ENCODE results near the gene TTC23.

TTC23 gene

DNA sequence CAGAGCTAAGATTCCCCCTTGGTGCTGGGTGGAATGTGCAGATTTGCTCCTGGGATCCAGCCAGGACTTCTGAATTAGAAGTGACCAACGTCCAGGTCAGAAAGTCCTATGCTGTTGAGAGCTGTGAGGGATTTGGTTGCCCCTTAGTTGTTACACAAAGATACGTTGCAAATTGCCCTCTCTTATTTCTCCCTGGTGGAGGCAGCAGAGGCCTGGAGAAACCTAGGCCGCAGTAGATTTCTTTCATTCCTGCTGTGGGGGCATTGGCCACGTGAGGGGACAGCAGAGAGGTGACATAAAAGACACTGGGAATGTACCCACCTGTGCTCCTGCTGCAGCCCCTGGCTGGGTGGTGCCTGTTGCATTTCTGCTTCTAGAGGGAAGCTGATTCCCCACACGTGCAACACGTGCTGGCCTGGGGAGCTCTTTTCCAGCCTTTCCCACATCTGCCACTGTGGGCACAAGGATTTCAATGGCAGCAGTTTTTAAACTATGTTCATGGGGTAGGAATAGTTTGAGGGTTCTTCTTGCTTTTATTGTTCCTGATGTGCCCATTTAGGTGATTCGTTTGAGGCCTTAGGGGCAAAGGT, 78.8 kb downstream of the TTC23 start:
- TF ChIP-seq, protein P1, sequence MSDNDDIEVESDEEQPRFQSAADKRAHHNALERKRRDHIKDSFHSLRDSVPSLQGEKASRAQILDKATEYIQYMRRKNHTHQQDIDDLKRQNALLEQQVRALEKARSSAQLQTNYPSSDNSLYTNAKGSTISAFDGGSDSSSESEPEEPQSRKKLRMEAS (IDR thresholded peaks at IDR 0.05), result no peak
- no peak for TF ChIP-seq EGR1 (IDR thresholded peaks at IDR 0.05)
- no peak for TF ChIP-seq EP300 (IDR thresholded peaks at IDR 0.05; ENCODE audit: borderline replicate concordance)
- TF ChIP-seq NFIC (IDR thresholded peaks at IDR 0.05), result no peak

DNA sequence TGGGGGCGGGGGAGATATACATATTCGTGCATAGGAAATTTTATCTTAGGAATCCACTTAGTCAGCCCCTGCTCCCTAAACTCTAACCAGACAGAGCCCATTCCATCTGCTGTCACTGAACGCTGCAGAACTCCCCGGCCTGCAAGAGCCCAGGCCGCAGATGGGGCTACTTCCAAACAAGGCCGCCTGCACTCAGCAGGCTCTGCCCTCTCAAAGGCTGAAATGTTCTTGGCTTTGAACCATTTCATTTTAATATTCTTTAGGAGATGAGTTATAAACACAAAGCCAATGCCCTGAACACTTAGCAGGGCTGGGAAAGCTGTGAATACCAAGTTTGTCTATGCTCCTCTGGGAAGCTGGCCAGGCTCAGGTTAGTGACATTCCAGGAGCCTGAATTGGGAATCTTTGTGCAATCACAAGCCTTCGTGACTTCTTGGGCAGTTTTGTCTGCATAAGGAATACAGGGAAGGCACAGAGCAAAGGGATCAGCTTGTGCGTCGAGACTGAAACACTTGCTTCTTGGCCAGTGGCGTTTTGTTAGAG, 79.5 kb downstream of the TTC23 start:
- TF ChIP-seq, protein P1 (IDR thresholded peaks at IDR 0.05), result no peak
- TF ChIP-seq TEAD4 (IDR thresholded peaks at IDR 0.05) (no peak), YY1 (IDR thresholded peaks at IDR 0.05; ENCODE audit: low read depth) (no peak), USF1 (IDR thresholded peaks at IDR 0.05) (no peak), ZBTB7A (IDR thresholded peaks at IDR 0.05; ENCODE audit: low read depth) (no peak), NFIC (IDR thresholded peaks at IDR 0.05) (no peak), EP300 (IDR thresholded peaks at IDR 0.05; ENCODE audit: borderline replicate concordance) (no peak), TAF1 (IDR thresholded peaks at IDR 0.05; ENCODE audit: low read depth) (no peak), CEBPB (IDR thresholded peaks at IDR 0.05) (no peak), CREB1 (IDR thresholded peaks at IDR 0.05; ENCODE audit: low read depth) (no peak), FOXM1 (IDR thresholded peaks at IDR 0.05; ENCODE audit: borderline replicate concordance, low read depth) (no peak), RAD21 (IDR thresholded peaks at IDR 0.05; ENCODE audit: low read depth) (no peak), TCF12 (IDR thresholded peaks at IDR 0.05; ENCODE audit: low read depth) (no peak), EGR1 (IDR thresholded peaks at IDR 0.05) (no peak)
- TF ChIP-seq, protein P2, sequence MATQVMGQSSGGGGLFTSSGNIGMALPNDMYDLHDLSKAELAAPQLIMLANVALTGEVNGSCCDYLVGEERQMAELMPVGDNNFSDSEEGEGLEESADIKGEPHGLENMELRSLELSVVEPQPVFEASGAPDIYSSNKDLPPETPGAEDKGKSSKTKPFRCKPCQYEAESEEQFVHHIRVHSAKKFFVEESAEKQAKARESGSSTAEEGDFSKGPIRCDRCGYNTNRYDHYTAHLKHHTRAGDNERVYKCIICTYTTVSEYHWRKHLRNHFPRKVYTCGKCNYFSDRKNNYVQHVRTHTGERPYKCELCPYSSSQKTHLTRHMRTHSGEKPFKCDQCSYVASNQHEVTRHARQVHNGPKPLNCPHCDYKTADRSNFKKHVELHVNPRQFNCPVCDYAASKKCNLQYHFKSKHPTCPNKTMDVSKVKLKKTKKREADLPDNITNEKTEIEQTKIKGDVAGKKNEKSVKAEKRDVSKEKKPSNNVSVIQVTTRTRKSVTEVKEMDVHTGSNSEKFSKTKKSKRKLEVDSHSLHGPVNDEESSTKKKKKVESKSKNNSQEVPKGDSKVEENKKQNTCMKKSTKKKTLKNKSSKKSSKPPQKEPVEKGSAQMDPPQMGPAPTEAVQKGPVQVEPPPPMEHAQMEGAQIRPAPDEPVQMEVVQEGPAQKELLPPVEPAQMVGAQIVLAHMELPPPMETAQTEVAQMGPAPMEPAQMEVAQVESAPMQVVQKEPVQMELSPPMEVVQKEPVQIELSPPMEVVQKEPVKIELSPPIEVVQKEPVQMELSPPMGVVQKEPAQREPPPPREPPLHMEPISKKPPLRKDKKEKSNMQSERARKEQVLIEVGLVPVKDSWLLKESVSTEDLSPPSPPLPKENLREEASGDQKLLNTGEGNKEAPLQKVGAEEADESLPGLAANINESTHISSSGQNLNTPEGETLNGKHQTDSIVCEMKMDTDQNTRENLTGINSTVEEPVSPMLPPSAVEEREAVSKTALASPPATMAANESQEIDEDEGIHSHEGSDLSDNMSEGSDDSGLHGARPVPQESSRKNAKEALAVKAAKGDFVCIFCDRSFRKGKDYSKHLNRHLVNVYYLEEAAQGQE (IDR thresholded peaks at IDR 0.05; ENCODE audit: low read depth), result no peak

- TF ChIP-seq, protein P1 (IDR thresholded peaks at IDR 0.05), result no peak
- TF ChIP-seq USF1 (IDR thresholded peaks at IDR 0.05) (no peak), TEAD4 (IDR thresholded peaks at IDR 0.05) (no peak), EGR1 (IDR thresholded peaks at IDR 0.05) (no peak)
- TF ChIP-seq, protein P2 (IDR thresholded peaks at IDR 0.05; ENCODE audit: low read depth), result no peak
These were observed 80.5 kb downstream of the TTC23 start for GRCh38 chr15:99168601-99169580.

- no peak for TF ChIP-seq TEAD4 (IDR thresholded peaks at IDR 0.05)
- TF ChIP-seq CREB1 (IDR thresholded peaks at IDR 0.05; ENCODE audit: low read depth), result no peak
- TF ChIP-seq, protein P1 (IDR thresholded peaks at IDR 0.05), result no peak
These were observed 81.7 kb downstream of the TTC23 start for GRCh38 chr15:99167640-99168039.

DNA sequence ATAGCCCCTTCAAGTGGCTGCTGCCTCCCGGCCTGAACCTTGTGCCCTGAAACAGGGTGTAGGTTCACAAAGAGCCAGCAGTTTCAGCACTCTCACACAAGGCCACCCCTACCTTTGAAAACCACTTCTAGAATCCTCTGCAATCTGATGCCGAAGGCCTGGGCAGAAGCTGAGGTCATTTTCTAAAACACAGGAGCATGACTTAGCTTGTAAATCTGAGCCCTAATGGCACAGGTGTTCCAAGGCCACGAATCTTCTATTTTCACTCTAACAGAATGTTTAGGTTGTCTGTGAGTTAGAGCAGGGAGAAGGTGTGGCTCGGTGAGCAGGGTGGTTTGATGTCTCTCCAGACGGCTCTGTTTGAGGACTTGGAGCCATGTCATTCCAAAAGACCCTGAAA, 82.2 kb downstream of the TTC23 start:
- no peak for TF ChIP-seq ZBTB7A (IDR thresholded peaks at IDR 0.05; ENCODE audit: low read depth)
- TF ChIP-seq, protein P1 (IDR thresholded peaks at IDR 0.05), result no peak
- no peak for TF ChIP-seq USF1 (IDR thresholded peaks at IDR 0.05)
- no peak for TF ChIP-seq RAD21 (IDR thresholded peaks at IDR 0.05; ENCODE audit: low read depth)
- no peak for TF ChIP-seq EGR1 (IDR thresholded peaks at IDR 0.05)
- TF ChIP-seq TCF12 (IDR thresholded peaks at IDR 0.05; ENCODE audit: low read depth), result no peak
- TF ChIP-seq TAF1 (IDR thresholded peaks at IDR 0.05; ENCODE audit: low read depth), result no peak
- TF ChIP-seq YY1 (IDR thresholded peaks at IDR 0.05; ENCODE audit: low read depth), result no peak
